Lower lobe of right lung (tissue), 2 donors: Measurements from ENCODE around the gene PNKP. TPM values are rescaled to one million over a fixed set of nuclear protein-coding genes. Genes with fewer than 3 reads are reported as not detected.

ENCODE experiments used
- ATAC-seq, 2 donors: fragments of 200-7000 bp; cut with Tn5 transposase; one replicate each; pipeline ENCODE4 v1.9.1; 2020 to 2022; ENCODE audit warnings: mild to moderate bottlenecking in 2 of 2, moderate library complexity in 2 of 2
- DNase-seq: peaks from one replicate; pipeline ENCODE4 v3.0.0-alpha.2; 2020
- H3K27ac ChIP-seq: fragments of 200-600 bp; one replicate; pipeline ENCODE4 v1.8.0; 2022
- H3K27me3 ChIP-seq: fragments of 200-600 bp; one replicate; pipeline ENCODE4 v1.8.0; 2022; ENCODE audit warnings: low read depth
- H3K36me3 ChIP-seq: fragments of 200-600 bp; one replicate; pipeline ENCODE4 v1.8.0; 2022; ENCODE audit warnings: mild to moderate bottlenecking
- H3K4me1 ChIP-seq: fragments of 200-600 bp; one replicate; pipeline ENCODE4 v1.8.0; 2022
- H3K4me3 ChIP-seq: fragments of 200-600 bp; one replicate; pipeline ENCODE4 v1.8.0; 2022; ENCODE audit warnings: mild to moderate bottlenecking
- H3K9me3 ChIP-seq: fragments of 200-600 bp; one replicate; pipeline ENCODE4 v1.8.0; 2022
- intact Hi-C: fragments of 100-400 bp; cut with DNase I; formaldehyde crosslinking; loops from one replicate; pipeline ENCODE4 v1.11.0; 2022
- total RNA-seq: library from RNA; stranded (reverse); fragmentation: NEBNext Ultra II Directional; extraction: Animal tissue kit (Norgen Biotek cat#: 25700); gene quantifications from one replicate; pipeline ENCODE4 v1.2.1, GENCODE V29; 2021
- TF ChIP-seq, protein P1 (sequence below): fragments of 200-600 bp; IDR thresholded peaks from one replicate; pipeline ENCODE4 v1.8.0; 2022; ENCODE audit warnings: antibody characterized with exemption, mild to moderate bottlenecking
- donor health status: DM: no; HTN: yes; CAD: no; lungs with severe emphysema.

PNKP gene
- total RNA-seq, 1 donor from 2014 or later: 78.0 TPM

DNA sequence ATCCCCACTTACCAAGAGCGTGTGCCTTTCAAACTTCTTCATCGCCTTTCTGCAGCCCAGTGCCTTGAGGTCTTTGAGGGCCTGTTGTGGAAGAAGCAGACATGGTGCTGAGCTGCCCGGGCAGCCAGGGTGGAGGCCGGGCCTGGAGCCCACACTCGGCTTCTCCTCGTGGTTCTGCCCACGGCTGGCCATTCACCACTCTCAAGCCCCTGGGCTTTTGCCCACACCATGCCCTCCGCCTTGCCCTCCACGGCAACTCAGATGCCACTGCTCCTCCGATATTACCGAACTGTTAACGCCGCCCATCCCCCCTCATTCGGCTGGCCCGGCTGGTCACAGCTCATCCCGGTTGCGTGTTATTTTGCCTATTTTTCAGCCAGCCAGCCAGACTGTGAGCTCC is 24.0 kb upstream of the PNKP start:
- TF ChIP-seq, protein P1, sequence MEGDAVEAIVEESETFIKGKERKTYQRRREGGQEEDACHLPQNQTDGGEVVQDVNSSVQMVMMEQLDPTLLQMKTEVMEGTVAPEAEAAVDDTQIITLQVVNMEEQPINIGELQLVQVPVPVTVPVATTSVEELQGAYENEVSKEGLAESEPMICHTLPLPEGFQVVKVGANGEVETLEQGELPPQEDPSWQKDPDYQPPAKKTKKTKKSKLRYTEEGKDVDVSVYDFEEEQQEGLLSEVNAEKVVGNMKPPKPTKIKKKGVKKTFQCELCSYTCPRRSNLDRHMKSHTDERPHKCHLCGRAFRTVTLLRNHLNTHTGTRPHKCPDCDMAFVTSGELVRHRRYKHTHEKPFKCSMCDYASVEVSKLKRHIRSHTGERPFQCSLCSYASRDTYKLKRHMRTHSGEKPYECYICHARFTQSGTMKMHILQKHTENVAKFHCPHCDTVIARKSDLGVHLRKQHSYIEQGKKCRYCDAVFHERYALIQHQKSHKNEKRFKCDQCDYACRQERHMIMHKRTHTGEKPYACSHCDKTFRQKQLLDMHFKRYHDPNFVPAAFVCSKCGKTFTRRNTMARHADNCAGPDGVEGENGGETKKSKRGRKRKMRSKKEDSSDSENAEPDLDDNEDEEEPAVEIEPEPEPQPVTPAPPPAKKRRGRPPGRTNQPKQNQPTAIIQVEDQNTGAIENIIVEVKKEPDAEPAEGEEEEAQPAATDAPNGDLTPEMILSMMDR: no peak
- peaks cover 3% of the 10 kb centered on the region for H3K27me3 ChIP-seq
- H3K9me3 ChIP-seq: no peaks in the 10 kb centered on the region
- DNase-seq (no peak), ATAC-seq (no peak)
- peaks cover 16% of the 10 kb centered on the region for H3K4me1 ChIP-seq
- H3K27ac ChIP-seq: no peak overlapping the region
- H3K36me3 ChIP-seq: peaks cover 6% of the 10 kb centered on the region
- intact Hi-C loops: no loop called here
- H3K4me3 ChIP-seq: no peak overlapping the region

DNA sequence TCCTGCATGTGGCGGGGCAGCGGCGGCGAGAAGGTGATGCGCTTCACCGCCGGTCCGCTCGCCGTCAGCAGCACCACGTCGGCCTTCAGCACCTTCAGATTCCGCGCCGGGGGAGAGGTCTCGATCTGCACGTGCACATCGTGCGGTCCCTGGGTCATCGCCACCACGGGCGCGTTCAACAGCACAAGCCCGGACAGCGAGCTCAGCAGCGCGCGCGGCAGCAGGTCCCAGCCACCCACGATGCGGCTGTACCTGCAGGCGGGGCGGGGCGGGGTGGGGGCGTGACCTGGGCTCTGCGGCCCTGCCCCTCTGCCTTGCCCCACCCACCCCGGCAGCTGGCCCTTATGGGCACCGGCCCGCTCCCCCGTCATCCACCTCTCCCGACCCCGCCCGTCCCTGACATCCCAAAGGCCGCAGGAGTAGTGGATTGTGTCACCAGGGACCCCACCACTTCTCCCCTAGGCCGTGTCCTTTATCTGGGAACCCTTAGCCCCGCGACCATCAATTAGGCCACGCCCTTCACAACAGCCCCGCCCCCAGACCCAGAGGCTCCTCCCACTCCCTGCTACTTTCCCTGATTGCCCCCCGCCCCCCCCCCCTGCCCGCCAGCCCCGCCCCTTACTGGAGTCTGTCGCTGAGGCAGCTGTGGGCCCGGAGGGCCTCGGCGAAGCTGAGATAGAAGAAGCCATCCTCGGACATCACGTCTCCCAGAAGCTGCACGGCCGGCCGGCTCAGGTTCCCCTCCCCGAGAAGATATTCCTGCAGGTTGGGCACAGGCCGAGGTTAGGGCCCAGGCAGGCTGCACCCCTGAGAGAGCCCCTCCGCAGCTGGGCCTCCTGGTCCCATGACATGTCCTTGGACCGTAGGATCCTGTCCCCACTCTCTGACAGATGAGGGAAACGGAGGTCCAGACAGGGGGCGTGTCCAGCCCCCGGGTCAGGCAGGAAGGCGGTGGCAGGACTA is 23.3 kb upstream of the PNKP start:
- peak overlapping the region; percentile 53 for H3K4me3 ChIP-seq
- peaks cover 10% of the 10 kb centered on the region for H3K4me1 ChIP-seq
- TF ChIP-seq, protein P1: no peak
- peaks cover 3% of the 10 kb centered on the region for H3K27me3 ChIP-seq
- DNase-seq: peak; percentile 71
- intact Hi-C loops: no loop called here
- ATAC-seq: peak; percentile 78 to 83
- H3K27ac ChIP-seq: no peak overlapping the region
- peaks cover 14% of the 10 kb centered on the region for H3K36me3 ChIP-seq
- no peaks in the 10 kb centered on the region for H3K9me3 ChIP-seq

DNA sequence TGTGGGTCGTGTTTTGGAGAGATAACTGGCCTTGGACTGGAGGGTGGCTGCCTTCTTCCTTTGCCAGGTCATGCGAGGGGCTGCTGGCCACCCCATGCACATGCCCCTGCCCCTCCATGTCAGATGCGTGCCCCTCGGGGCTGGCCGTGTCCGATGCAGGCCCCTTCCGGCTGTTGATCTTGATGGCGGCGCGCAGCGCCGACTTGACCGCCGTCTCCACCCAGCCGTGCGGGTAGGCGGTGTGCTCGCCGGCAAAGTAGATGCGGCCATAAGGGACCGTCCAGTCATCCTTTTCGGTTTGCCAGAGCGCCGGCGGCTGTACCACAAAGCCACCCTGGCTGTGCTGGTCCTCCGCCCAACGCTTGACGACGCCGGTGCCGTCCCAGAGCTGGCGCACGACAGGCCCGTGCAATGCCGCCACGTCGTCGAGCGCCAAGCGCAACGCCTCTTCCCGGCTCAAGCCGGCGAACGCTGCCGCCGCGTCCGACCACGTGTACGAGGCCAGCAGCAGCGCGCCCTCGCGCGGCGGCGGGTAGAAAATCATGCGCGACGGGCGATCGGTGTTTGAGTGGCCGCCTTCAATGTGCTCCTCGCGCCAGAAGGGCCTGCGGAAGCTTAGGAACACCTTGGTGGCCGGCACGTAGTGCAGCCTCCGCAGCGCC is 22.4 kb upstream of the PNKP start:
- DNase-seq: peak; percentile 86
- Histone ChIP-seq H3K27me3 (peaks cover 3% of the 10 kb centered on the region), H3K4me1 (peaks cover 10% of the 10 kb centered on the region), H3K4me3 (peak overlapping the region; percentile 53), H3K27ac (no peak overlapping the region), H3K36me3 (peaks cover 22% of the 10 kb centered on the region), H3K9me3 (no peaks in the 10 kb centered on the region)
- intact Hi-C loops: no loop called here
- peak; percentile 84 to 85 for ATAC-seq
- TF ChIP-seq, protein P1: peak; percentile 86

DNA sequence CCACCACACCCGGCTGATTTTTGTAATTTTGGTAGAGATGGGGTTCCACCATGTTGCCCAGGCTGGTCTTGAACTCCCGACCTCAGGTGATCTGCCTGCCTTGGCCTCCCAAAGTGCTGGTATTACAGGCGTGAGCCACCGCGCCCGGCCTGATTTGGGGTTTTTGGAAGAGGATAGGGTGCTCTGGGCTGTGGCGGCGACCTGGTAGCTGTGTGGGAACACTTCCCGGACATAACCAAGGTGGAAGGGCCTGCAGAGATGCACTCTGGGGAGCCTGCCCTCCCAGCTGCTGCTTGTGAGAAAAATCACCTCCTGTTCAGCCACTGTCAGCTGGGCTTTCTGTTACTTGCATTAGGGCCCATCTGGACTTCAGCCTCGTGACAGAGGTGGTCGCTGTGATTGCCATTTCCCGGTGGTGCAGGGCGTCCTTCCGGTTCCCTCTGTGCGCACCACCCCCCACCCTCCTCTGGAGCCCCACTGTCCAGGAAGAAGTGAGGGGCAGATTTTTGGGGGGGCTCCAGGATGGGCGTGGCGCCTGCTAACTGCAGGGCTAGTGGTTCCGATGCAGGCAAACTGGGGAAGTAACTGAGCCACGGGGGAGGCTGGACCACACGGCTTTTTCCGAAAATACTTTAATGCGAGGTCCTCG is 21.8 kb upstream of the PNKP start:
- Histone ChIP-seq H3K4me3 (no peak overlapping the region), H3K36me3 (peaks cover 29% of the 10 kb centered on the region), H3K4me1 (peaks cover 10% of the 10 kb centered on the region), H3K9me3 (no peaks in the 10 kb centered on the region), H3K27ac (no peak overlapping the region), H3K27me3 (peaks cover 3% of the 10 kb centered on the region)
- intact Hi-C loops: no loop called here
- TF ChIP-seq, protein P1: no peak
- DNase-seq: no peak
- ATAC-seq: no peak

DNA sequence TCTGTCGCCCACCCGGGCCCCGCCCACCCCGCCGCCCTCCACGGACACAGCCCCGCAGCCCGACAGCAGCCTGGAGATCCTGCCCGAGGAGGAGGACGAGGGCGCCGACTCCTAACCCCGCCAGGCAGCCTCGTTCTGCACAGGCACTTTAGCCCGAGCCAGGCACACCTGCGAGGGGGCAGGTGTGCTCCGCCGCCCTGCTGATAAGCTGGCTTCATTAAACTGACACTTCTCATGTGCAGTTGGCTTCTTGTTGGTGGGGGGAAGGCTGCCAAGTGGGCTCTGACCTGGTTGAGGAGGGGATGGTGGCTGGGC is 21.1 kb upstream of the PNKP start:
- no peak overlapping the region for H3K4me3 ChIP-seq
- no peak overlapping the region for H3K27ac ChIP-seq
- peaks cover 36% of the 10 kb centered on the region for H3K36me3 ChIP-seq
- ATAC-seq (no peak), DNase-seq (no peak)
- intact Hi-C loops: no loop called here
- no peaks in the 10 kb centered on the region for H3K9me3 ChIP-seq
- TF ChIP-seq, protein P1: no peak
- H3K27me3 ChIP-seq: peaks cover 3% of the 10 kb centered on the region
- H3K4me1 ChIP-seq: peaks cover 10% of the 10 kb centered on the region
